HG02588 (cell line): ENCODE data around the gene CCDC160.

Experiments used
- ATAC-seq: cut with Tn5 transposase; IDR thresholded peaks from one replicate; pipeline ENCODE4 v1.9.1; 2021; ENCODE audit warnings: mild to moderate bottlenecking, moderate library complexity; ENCODE audit not compliant: unreplicated experiment

The CCDC160 gene

GRCh38 chrX:134294548-134294947 lies 57.6 kb downstream of the CCDC160 start:
- ATAC-seq = no peak
